Ectodermal cell (in vitro differentiated cells): ENCODE results near the gene AXDND1.

Experiments used
- H3K27ac ChIP-seq: 2 replicates; pipeline ENCODE4 v1.7.0; 2013; ENCODE audit warnings: mild to moderate bottlenecking, low read depth, low read length; ENCODE audit not compliant: insufficient read depth, poor library complexity, severe bottlenecking
- H3K27me3 ChIP-seq: 2 replicates; pipeline ENCODE4 v1.7.0; 2013; ENCODE audit warnings: mild to moderate bottlenecking, low read length; ENCODE audit not compliant: insufficient read depth, control insufficient read depth, poor library complexity, severe bottlenecking
- H3K36me3 ChIP-seq: one replicate; pipeline ENCODE4 v1.7.0; 2013; ENCODE audit warnings: low read length; ENCODE audit not compliant: control insufficient read depth, insufficient read depth
- H3K4me1 ChIP-seq: one replicate; pipeline ENCODE4 v1.7.0; 2013; ENCODE audit warnings: low read length; ENCODE audit not compliant: control insufficient read depth, insufficient read depth
- H3K4me3 ChIP-seq: 2 replicates; pipeline ENCODE4 v1.7.0; 2013; ENCODE audit warnings: low read depth, low read length, control low read depth; ENCODE audit not compliant: insufficient read depth
- H3K9me3 ChIP-seq: 2 replicates; pipeline ENCODE4 v1.7.0; 2013; ENCODE audit warnings: mild to moderate bottlenecking, low read length, moderate library complexity; ENCODE audit not compliant: control insufficient read depth
- WGBS, 2 experiments: methylation state at CpG; one replicate each; pipeline ENCODE4 v1.1.7; 2013; ENCODE audit warnings: missing lambda C conversion rate in 2 of 2; 5-methylcytosine and 5-hydroxymethylcytosine counted together

AXDND1 gene

DNA sequence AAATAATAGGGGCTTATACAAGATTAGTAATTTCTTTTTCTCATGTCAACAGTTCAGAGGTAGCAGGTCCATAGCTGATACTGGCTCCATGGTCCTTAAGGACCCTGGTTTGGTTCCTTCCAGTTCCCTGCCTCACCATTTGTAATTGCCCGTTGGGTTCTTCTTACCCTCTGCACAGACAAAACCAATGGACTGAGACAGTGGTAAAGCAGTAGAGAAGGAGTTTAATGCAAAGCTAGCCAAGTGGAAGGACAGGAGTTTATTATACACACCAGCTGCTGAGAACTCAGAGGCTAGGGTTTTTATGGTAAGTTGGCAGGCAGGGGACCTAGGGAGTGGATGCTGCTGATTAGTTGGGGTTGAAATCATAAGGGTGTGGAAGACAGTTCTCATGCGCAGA, 35.9 kb upstream of the AXDND1 start:
- Histone ChIP-seq H3K36me3 (no peaks in the 10 kb centered on the region), H3K4me3 (no peak overlapping the region), H3K27me3 (no peaks in the 10 kb centered on the region), H3K9me3 (no peaks in the 10 kb centered on the region), H3K27ac (no peak overlapping the region), H3K4me1 (no peaks in the 10 kb centered on the region)
- 96 to 100% methylated on average over 2 of the region's 2 CpGs for WGBS, 2 experiments

DNA sequence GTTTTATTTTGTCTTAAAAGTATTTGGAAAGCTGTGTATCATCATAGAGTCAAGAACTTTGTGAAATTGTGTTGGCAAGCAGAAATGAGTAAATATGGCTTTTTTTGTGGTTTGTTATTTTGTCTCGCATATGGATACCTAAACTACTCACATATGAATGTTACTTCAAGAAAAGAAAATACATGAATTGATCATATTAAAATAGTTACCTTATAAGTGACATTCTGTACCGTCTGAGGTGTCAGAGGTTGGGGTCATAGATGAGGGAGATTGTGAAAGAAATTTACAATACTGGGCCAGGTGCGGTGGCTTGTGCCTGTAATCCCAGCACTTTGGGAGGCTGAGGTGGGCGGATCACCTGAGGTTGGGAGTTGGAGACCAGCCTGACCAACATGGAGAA, 31.3 kb upstream of the AXDND1 start:
- Histone ChIP-seq H3K4me1 (no peaks in the 10 kb centered on the region), H3K9me3 (no peaks in the 10 kb centered on the region), H3K4me3 (no peak overlapping the region), H3K36me3 (no peaks in the 10 kb centered on the region), H3K27me3 (no peaks in the 10 kb centered on the region), H3K27ac (no peak overlapping the region)
- WGBS, 2 experiments: 97 to 98% methylated on average over 3 of the region's 4 CpGs

DNA sequence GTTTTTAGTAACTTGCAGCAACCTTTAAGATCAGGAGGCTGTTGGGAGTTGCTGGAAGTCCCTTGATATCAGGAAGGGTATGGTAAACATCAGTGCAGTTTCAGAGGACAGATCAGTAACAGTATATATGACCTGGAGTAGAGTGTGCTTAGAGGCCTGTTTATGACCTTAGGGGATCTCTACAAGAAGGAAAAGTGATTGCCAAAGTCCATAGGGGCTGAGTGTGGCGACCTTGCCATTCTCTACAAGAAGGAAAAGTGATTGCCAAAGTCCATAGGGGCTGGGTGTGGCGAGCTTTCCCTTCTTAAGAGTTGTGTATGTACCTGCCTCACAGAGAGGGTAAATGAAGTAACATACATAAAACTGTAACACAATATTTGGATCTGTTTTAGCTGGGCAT, 28.5 kb upstream of the AXDND1 start:
- H3K27me3 ChIP-seq: no peaks in the 10 kb centered on the region
- no peaks in the 10 kb centered on the region for H3K4me1 ChIP-seq
- H3K4me3 ChIP-seq: no peak overlapping the region
- peaks cover 4% of the 10 kb centered on the region for H3K36me3 ChIP-seq
- no peak overlapping the region for H3K27ac ChIP-seq
- no peaks in the 10 kb centered on the region for H3K9me3 ChIP-seq
- WGBS, 2 experiments: 92 to 95% methylated on average over 2 of the region's 2 CpGs

DNA sequence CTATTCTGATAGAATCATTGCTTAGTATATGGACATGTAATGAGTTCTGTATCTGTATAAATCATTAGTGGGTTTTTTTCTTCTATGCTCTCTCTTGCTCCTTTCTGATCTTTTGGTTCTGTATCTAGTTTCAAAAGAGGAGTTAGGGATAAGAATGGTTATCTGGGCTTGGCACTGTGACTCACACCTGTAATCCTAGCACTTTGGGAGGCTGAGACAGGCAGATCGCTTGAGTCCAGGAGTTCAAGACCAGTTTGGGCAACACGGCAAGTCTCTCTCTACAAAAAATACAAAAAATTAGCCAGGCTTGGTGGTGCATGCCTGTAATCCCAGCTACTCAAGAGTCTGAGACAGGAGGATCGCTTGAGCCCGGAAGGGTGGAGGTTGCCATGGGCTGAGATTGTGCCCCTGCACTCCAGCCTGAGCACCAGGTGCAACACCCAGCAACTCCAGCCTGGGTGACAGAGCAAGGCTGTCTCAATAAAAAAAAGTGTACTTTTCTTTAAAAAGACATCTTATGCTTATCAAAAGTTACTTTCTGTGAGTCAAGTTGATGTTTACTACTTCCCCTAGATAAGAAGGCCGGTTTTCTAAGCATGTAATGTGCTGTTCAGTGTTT, 27.7 kb upstream of the AXDND1 start:
- WGBS, 2 experiments: 93% methylated on average over 5 of the region's 5 CpGs
- Histone ChIP-seq H3K4me1 (no peaks in the 10 kb centered on the region), H3K27me3 (no peaks in the 10 kb centered on the region), H3K27ac (no peak overlapping the region), H3K9me3 (no peaks in the 10 kb centered on the region), H3K4me3 (no peak overlapping the region), H3K36me3 (peaks cover 4% of the 10 kb centered on the region)

DNA sequence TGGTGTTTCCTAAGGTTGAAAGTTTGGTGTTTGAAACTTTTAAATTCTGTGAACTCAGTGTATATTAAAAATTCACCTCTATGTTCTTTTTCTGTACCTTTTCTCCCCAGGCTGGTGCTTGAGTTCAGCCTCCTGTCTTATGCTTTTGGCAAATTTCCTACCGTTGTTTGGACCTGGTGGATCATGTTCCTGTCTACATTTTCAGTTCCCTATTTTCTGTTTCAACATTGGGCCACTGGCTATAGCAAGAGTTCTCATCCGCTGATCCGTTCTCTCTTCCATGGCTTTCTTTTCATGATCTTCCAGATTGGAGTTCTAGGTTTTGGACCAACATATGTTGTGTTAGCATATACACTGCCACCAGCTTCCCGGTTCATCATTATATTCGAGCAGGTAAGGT, 24.9 kb upstream of the AXDND1 start:
- Histone ChIP-seq H3K9me3 (no peaks in the 10 kb centered on the region), H3K4me3 (no peak overlapping the region), H3K36me3 (peaks cover 4% of the 10 kb centered on the region), H3K4me1 (no peaks in the 10 kb centered on the region), H3K27ac (no peak overlapping the region), H3K27me3 (no peaks in the 10 kb centered on the region)
- 94 to 99% methylated on average over 5 of the region's 5 CpGs for WGBS, 2 experiments

DNA sequence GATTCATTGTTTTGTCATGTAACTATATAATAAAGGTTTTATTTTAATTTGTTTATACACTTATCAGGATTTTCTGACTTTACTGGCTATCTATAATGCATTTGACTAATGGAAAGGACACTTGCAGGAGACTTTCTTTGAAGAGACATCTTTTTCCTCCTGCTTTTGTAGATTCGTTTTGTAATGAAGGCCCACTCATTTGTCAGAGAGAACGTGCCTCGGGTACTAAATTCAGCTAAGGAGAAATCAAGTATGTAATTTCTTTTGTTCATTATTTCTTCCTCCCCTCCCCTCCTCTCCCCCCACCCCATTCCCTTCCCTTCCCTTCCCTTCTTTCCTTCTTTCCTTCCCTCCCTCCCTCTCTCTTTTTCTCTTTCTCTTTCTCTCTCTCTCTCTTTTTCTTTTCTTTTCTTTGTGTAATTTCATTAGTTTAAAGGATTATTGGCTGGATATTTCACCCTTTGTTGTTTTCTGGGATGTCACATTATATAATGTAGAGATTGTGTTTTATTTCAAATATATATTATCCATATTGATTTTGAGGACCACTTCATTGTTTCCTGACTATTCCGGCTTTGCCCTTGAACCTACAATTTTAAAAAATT, 23.7 kb upstream of the AXDND1 start:
- Histone ChIP-seq H3K27ac (no peak overlapping the region), H3K36me3 (peaks cover 4% of the 10 kb centered on the region), H3K4me1 (no peaks in the 10 kb centered on the region), H3K9me3 (no peaks in the 10 kb centered on the region), H3K27me3 (no peaks in the 10 kb centered on the region), H3K4me3 (no peak overlapping the region)
- WGBS, 2 experiments: 81 to 98% methylated on average over 3 of the region's 4 CpGs

DNA sequence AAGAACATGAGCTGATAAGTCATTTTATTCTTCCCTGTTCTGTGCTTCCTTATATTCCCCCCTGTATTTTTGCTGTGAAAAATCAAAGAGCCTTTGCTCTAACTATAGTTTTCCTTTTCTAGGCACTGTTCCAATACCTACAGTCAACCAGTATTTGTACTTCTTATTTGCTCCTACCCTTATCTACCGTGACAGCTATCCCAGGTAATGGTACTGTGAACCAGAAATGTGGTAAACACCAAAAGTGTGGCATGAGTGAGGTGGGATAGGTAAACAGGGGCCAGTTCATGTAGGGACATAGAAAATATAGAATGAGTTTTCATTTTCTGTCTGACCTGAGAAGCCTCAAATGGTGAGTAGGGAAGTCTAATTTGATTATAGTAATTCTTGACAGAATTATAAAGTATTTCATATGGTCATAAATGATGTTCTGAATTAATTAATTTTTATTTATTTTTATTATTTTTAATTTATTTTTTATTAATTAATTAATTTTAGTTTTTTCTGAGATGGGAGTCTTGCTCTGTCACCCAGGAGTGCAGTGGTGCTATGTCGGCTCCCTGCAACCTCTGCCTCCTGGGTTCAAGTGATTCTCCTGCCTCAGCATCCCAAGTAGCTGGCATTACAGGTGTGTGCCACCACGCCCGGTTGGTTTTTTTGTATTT, 22.9 kb upstream of the AXDND1 start:
- Histone ChIP-seq H3K27ac (no peak overlapping the region), H3K36me3 (peaks cover 4% of the 10 kb centered on the region), H3K9me3 (no peaks in the 10 kb centered on the region), H3K4me1 (no peaks in the 10 kb centered on the region), H3K4me3 (no peak overlapping the region), H3K27me3 (no peaks in the 10 kb centered on the region)
- WGBS, 2 experiments: 90 to 94% methylated on average over 4 of the region's 4 CpGs

DNA sequence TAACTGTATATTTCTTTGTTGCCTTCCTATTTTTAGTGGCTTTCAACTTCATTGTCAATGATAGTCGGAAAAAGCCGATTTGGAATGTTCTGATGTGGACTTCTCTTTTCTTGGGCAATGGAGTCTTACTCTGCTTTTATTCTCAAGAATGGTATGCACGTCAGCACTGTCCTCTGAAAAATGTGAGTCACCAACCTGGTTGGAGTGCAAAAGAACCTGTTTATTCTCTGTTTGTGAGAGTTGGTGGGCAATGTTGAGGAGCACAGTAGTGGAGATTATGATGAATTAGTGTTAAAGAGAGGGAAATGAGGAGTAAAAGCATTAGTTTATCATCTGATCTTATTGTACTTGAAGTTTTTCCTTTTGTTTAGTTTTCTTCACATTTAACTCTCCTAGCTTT, 14.5 kb upstream of the AXDND1 start:
- H3K9me3 ChIP-seq: no peaks in the 10 kb centered on the region
- no peaks in the 10 kb centered on the region for H3K27me3 ChIP-seq
- peaks cover 3% of the 10 kb centered on the region for H3K36me3 ChIP-seq
- no peak overlapping the region for H3K4me3 ChIP-seq
- WGBS, 2 experiments: 94 to 97% methylated on average over 3 of the region's 3 CpGs
- no peak overlapping the region for H3K27ac ChIP-seq
- H3K4me1 ChIP-seq: no peaks in the 10 kb centered on the region

DNA sequence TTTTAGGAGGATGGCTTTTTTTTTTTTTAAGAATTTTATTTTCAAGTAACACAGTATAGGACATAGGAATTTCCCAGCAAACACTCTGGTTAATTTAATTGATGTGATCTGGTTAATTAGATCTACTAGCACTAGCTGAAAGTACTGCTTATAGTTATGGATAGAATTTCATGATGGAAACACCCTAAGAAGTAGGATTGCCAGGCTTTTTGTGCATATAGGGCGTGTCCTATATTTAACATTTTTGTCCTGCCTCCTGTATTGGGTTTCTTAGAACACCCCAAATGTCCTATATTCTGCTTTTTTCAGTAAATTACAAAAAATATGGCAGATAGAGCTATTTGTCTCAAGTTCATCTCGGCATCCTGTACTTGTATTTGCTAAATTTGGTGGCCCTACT, 13.5 kb upstream of the AXDND1 start:
- 89% methylated on average over 2 of the region's 2 CpGs; no CpG with 5 or more reads in 1 of the 2 experiments for WGBS, 2 experiments
- H3K36me3 ChIP-seq: peaks cover 3% of the 10 kb centered on the region

DNA sequence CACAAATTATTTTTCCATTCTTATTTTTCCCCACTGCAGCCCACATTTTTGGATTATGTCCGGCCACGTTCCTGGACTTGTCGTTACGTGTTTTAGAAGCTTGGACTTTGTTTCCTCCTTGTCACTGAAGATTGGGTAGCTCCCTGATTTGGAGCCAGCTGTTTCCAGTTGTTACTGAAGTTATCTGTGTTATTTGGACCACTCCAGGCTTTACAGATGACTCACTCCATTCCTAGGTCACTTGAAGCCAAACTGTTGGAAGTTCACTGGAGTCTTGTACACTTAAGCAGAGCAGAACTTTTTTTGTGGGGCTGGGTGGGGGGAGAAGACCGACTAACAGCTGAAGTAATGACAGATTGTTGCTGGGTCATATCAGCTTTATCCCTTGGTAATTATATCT, 12.2 kb upstream of the AXDND1 start:
- no peak overlapping the region for H3K27ac ChIP-seq
- H3K27me3 ChIP-seq: no peaks in the 10 kb centered on the region
- no peaks in the 10 kb centered on the region for H3K4me1 ChIP-seq
- H3K9me3 ChIP-seq: no peaks in the 10 kb centered on the region
- 96 to 100% methylated on average over 5 of the region's 5 CpGs for WGBS, 2 experiments
- peaks cover 3% of the 10 kb centered on the region for H3K36me3 ChIP-seq
- no peak overlapping the region for H3K4me3 ChIP-seq

More for the DNA sequence above, 13.5 kb upstream of the AXDND1 start:
- Histone ChIP-seq H3K9me3 (no peaks in the 10 kb centered on the region), H3K4me1 (no peaks in the 10 kb centered on the region), H3K27me3 (no peaks in the 10 kb centered on the region), H3K4me3 (no peak overlapping the region), H3K27ac (no peak overlapping the region)
